WTC11 (cell line): ENCODE results near the gene ITPRID2. TPM values are rescaled to one million over a fixed set of nuclear protein-coding genes. Genes with fewer than 3 reads are reported as not detected.

Experiments used
- ATAC-seq: fragments of 200-7000 bp; cut with Tn5 transposase; 2 replicates; pipeline ENCODE4 v1.10.0; 2021; ENCODE audit warnings: mild to moderate bottlenecking, moderate library complexity
- CTCF ChIA-PET: fragments of 300-600 bp; sonication (Branson Sonifier 250); formaldehyde crosslinking; loops from one replicate; lab custom pipeline; 2021; ENCODE audit warnings: antibody characterized with exemption; lab: Charles Lee
- POLR2A ChIA-PET: fragments of 350-600 bp; sonication (Branson Sonifier 250); formaldehyde crosslinking; loops from one replicate; lab custom pipeline; 2021; ENCODE audit warnings: antibody characterized with exemption; lab: Charles Lee
- DNase-seq: peaks from one replicate; pipeline ENCODE4 v3.0.0; 2021; ENCODE audit warnings: low spot score
- H3K27ac Mint-ChIP-seq: 2 replicates; pipeline ENCODE4 v1.8.0; 2021; ENCODE audit warnings: mixed read lengths
- H3K27me3 Mint-ChIP-seq: 2 replicates; pipeline ENCODE4 v1.8.0; 2021; ENCODE audit warnings: low read depth, mild to moderate bottlenecking, moderate library complexity, mixed read lengths
- H3K36me3 Mint-ChIP-seq: 2 replicates; pipeline ENCODE4 v1.8.0; 2021; ENCODE audit warnings: mixed read lengths
- H3K4me1 Mint-ChIP-seq: 2 replicates; pipeline ENCODE4 v1.8.0; 2022; ENCODE audit warnings: mixed read lengths
- H3K4me3 Mint-ChIP-seq: 2 replicates; pipeline ENCODE4 v1.8.0; 2021; ENCODE audit warnings: mild to moderate bottlenecking, moderate library complexity, mixed read lengths
- H3K9me3 Mint-ChIP-seq: 2 replicates; pipeline ENCODE4 v1.8.0; 2021; ENCODE audit warnings: mixed read lengths
- CREM ChIP-seq: sonication (generic); formaldehyde crosslinking; IDR thresholded peaks from 2 replicates; pipeline ENCODE4 v1.8.1; 2022; ENCODE audit warnings: mild to moderate bottlenecking, missing genetic modification reagents, moderate library complexity
- FOXK1 ChIP-seq: sonication (generic); formaldehyde crosslinking; IDR thresholded peaks from 2 replicates; pipeline ENCODE4 v1.8.0; 2022; ENCODE audit warnings: mild to moderate bottlenecking, moderate library complexity, missing genetic modification reagents
- HMGA2 ChIP-seq: fragments of 250-450 bp; sonication (Bioruptor Pico); IDR thresholded peaks from 2 replicates; pipeline ENCODE4 v1.4.0; 2021; ENCODE audit warnings: mild to moderate bottlenecking, moderate library complexity
- NR3C1 ChIP-seq: sonication (generic); formaldehyde crosslinking; conservative IDR thresholded peaks from 2 replicates; pipeline ENCODE4 v1.8.1; 2023; ENCODE audit warnings: low read depth, mild to moderate bottlenecking, missing genetic modification reagents
- SMAD4 ChIP-seq: sonication (generic); formaldehyde crosslinking; IDR thresholded peaks from 2 replicates; pipeline ENCODE4 v1.8.0; 2022; ENCODE audit warnings: mild to moderate bottlenecking, missing genetic modification reagents
- TEAD4 ChIP-seq: sonication (generic); formaldehyde crosslinking; IDR thresholded peaks from 2 replicates; pipeline ENCODE4 v1.8.0; 2022; ENCODE audit warnings: mild to moderate bottlenecking, missing genetic modification reagents
- ZNF121 ChIP-seq: sonication (generic); formaldehyde crosslinking; IDR thresholded peaks from 2 replicates; pipeline ENCODE4 v1.8.0; 2023; ENCODE audit warnings: missing genetic modification reagents
- ZNF232 ChIP-seq: sonication (generic); formaldehyde crosslinking; IDR thresholded peaks from 2 replicates; pipeline ENCODE4 v1.8.0; 2022; ENCODE audit warnings: mild to moderate bottlenecking, missing genetic modification reagents
- ZNF671 ChIP-seq: fragments of 250-450 bp; sonication (Bioruptor Pico); IDR thresholded peaks from 2 replicates; pipeline ENCODE4 v1.8.0; 2021; ENCODE audit warnings: mild to moderate bottlenecking
- total RNA-seq: library from RNA; stranded (reverse); gene quantifications from 3 replicates; pipeline ENCODE4 v1.2.3, GENCODE V29; 2021
- TF ChIP-seq, protein P1 (sequence below): sonication (generic); formaldehyde crosslinking; IDR thresholded peaks from 2 replicates; pipeline ENCODE4 v1.8.1; 2023; ENCODE audit warnings: mild to moderate bottlenecking, missing genetic modification reagents
- TF ChIP-seq, protein P2 (sequence below): fragments of 250-450 bp; sonication (Bioruptor Pico); conservative IDR thresholded peaks from 2 replicates; pipeline ENCODE4 v1.9.0; 2021; ENCODE audit warnings: mild to moderate bottlenecking
- TF ChIP-seq, protein P3 (sequence below): sonication (generic); formaldehyde crosslinking; IDR thresholded peaks from 2 replicates; pipeline ENCODE4 v1.8.0; 2022; ENCODE audit warnings: missing genetic modification reagents
- TF ChIP-seq, protein P4 (sequence below): sonication (generic); formaldehyde crosslinking; IDR thresholded peaks from 2 replicates; pipeline ENCODE4 v1.8.0; 2023; ENCODE audit warnings: missing genetic modification reagents
- TF ChIP-seq, protein P5 (sequence below): fragments of 250-450 bp; sonication (Bioruptor Pico); IDR thresholded peaks from 2 replicates; pipeline ENCODE4 v1.9.0; 2021; ENCODE audit warnings: mild to moderate bottlenecking
- TF ChIP-seq, protein P6 (sequence below): sonication (generic); formaldehyde crosslinking; IDR thresholded peaks from 2 replicates; pipeline ENCODE4 v1.8.0; 2023; ENCODE audit warnings: missing genetic modification reagents, mild to moderate bottlenecking, borderline replicate concordance
- TF ChIP-seq, protein P7 (sequence below): sonication (generic); formaldehyde crosslinking; IDR thresholded peaks from 2 replicates; pipeline ENCODE4 v1.8.1; 2022; ENCODE audit warnings: mild to moderate bottlenecking, missing genetic modification reagents, moderate library complexity, borderline replicate concordance

ITPRID2 gene
- total RNA-seq, 1 experiment from 2014 or later, result 19.4 TPM

DNA sequence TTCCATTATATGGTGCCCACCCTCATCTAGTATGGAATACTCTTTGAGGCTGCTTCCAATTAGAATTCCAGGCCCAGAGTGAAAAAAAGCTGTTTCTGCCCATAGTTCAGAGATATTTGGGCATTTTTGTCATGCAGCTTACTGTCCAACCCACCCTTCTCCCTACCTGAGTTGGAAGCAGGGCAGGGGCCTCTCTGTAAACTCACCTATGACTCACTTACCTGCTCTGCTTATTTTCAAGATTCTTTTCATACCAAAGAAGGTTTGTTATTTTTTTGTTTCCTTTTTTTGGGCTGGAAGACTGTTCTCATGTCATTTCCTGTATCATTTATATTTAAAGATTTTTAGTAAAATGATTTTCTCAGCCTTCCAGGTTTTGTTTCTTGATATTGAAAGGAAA, 55.7 kb downstream of the ITPRID2 start:
- ChIA-PET CTCF (no interaction called here), POLR2A (no interaction called here)
- no peak for ATAC-seq
- no peak overlapping the region for H3K27ac Mint-ChIP-seq
- H3K36me3 Mint-ChIP-seq, result no peaks in the 10 kb centered on the region
- peaks cover 6% of the 10 kb centered on the region; the same call in 1 of the 2 replicates for H3K4me1 Mint-ChIP-seq
- no peaks in the 10 kb centered on the region for H3K9me3 Mint-ChIP-seq
- TF ChIP-seq CREM (no peak), TEAD4 (no peak), ZNF232 (CRISPR knock-in tag) (no peak), FOXK1 (CRISPR knock-in tag) (no peak), SMAD4 (CRISPR knock-in tag) (no peak), ZNF121 (CRISPR knock-in tag) (no peak), HMGA2 (CRISPR knock-in tag) (no peak), ZNF671 (CRISPR knock-in tag) (no peak), NR3C1 (CRISPR knock-in tag) (no peak)
- TF ChIP-seq, protein P1, sequence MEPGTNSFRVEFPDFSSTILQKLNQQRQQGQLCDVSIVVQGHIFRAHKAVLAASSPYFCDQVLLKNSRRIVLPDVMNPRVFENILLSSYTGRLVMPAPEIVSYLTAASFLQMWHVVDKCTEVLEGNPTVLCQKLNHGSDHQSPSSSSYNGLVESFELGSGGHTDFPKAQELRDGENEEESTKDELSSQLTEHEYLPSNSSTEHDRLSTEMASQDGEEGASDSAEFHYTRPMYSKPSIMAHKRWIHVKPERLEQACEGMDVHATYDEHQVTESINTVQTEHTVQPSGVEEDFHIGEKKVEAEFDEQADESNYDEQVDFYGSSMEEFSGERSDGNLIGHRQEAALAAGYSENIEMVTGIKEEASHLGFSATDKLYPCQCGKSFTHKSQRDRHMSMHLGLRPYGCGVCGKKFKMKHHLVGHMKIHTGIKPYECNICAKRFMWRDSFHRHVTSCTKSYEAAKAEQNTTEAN (CRISPR knock-in tag), result no peak
- TF ChIP-seq, protein P2, sequence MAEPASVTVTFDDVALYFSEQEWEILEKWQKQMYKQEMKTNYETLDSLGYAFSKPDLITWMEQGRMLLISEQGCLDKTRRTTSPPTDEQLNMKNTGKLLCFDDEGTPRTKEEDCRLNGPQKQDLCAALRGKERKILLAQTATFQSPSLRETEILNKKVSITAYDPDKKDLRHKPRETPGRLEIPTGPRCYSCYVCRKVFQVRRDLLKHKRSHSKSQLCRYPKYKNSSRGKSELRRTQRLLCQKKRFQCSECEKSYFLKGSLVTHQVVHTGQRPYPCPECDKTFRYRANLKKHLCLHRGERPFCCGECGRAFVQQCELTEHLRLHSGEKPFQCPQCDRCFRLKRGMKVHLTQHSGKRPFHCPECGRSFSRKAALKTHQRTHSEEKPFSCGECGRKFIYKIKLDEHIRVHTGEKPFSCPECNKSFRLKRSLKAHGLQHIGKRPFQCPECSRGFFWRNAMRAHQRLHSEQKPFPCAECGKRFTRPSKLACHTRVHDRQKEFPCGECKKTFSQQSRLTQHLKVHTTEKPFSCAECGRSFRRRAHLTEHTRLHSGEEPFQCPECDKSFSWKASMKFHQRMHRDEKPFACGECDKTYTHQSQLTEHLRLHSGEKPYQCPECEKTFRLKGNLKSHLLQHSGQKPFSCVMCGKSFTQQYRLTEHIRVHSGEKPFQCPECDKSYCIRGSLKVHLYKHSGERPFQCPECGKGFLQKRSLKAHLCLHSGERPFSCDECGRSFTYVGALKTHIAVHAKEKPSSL (CRISPR knock-in tag), result no peak
- TF ChIP-seq, protein P3, sequence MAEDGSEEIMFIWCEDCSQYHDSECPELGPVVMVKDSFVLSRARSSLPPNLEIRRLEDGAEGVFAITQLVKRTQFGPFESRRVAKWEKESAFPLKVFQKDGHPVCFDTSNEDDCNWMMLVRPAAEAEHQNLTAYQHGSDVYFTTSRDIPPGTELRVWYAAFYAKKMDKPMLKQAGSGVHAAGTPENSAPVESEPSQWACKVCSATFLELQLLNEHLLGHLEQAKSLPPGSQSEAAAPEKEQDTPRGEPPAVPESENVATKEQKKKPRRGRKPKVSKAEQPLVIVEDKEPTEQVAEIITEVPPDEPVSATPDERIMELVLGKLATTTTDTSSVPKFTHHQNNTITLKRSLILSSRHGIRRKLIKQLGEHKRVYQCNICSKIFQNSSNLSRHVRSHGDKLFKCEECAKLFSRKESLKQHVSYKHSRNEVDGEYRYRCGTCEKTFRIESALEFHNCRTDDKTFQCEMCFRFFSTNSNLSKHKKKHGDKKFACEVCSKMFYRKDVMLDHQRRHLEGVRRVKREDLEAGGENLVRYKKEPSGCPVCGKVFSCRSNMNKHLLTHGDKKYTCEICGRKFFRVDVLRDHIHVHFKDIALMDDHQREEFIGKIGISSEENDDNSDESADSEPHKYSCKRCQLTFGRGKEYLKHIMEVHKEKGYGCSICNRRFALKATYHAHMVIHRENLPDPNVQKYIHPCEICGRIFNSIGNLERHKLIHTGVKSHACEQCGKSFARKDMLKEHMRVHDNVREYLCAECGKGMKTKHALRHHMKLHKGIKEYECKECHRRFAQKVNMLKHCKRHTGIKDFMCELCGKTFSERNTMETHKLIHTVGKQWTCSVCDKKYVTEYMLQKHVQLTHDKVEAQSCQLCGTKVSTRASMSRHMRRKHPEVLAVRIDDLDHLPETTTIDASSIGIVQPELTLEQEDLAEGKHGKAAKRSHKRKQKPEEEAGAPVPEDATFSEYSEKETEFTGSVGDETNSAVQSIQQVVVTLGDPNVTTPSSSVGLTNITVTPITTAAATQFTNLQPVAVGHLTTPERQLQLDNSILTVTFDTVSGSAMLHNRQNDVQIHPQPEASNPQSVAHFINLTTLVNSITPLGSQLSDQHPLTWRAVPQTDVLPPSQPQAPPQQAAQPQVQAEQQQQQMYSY (CRISPR knock-in tag), result no peak
- TF ChIP-seq, protein P4, sequence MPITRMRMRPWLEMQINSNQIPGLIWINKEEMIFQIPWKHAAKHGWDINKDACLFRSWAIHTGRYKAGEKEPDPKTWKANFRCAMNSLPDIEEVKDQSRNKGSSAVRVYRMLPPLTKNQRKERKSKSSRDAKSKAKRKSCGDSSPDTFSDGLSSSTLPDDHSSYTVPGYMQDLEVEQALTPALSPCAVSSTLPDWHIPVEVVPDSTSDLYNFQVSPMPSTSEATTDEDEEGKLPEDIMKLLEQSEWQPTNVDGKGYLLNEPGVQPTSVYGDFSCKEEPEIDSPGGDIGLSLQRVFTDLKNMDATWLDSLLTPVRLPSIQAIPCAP (CRISPR knock-in tag), result no peak
- TF ChIP-seq, protein P5, sequence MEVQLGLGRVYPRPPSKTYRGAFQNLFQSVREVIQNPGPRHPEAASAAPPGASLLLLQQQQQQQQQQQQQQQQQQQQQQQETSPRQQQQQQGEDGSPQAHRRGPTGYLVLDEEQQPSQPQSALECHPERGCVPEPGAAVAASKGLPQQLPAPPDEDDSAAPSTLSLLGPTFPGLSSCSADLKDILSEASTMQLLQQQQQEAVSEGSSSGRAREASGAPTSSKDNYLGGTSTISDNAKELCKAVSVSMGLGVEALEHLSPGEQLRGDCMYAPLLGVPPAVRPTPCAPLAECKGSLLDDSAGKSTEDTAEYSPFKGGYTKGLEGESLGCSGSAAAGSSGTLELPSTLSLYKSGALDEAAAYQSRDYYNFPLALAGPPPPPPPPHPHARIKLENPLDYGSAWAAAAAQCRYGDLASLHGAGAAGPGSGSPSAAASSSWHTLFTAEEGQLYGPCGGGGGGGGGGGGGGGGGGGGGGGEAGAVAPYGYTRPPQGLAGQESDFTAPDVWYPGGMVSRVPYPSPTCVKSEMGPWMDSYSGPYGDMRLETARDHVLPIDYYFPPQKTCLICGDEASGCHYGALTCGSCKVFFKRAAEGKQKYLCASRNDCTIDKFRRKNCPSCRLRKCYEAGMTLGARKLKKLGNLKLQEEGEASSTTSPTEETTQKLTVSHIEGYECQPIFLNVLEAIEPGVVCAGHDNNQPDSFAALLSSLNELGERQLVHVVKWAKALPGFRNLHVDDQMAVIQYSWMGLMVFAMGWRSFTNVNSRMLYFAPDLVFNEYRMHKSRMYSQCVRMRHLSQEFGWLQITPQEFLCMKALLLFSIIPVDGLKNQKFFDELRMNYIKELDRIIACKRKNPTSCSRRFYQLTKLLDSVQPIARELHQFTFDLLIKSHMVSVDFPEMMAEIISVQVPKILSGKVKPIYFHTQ (CRISPR knock-in tag), result no peak
- TF ChIP-seq, protein P6, sequence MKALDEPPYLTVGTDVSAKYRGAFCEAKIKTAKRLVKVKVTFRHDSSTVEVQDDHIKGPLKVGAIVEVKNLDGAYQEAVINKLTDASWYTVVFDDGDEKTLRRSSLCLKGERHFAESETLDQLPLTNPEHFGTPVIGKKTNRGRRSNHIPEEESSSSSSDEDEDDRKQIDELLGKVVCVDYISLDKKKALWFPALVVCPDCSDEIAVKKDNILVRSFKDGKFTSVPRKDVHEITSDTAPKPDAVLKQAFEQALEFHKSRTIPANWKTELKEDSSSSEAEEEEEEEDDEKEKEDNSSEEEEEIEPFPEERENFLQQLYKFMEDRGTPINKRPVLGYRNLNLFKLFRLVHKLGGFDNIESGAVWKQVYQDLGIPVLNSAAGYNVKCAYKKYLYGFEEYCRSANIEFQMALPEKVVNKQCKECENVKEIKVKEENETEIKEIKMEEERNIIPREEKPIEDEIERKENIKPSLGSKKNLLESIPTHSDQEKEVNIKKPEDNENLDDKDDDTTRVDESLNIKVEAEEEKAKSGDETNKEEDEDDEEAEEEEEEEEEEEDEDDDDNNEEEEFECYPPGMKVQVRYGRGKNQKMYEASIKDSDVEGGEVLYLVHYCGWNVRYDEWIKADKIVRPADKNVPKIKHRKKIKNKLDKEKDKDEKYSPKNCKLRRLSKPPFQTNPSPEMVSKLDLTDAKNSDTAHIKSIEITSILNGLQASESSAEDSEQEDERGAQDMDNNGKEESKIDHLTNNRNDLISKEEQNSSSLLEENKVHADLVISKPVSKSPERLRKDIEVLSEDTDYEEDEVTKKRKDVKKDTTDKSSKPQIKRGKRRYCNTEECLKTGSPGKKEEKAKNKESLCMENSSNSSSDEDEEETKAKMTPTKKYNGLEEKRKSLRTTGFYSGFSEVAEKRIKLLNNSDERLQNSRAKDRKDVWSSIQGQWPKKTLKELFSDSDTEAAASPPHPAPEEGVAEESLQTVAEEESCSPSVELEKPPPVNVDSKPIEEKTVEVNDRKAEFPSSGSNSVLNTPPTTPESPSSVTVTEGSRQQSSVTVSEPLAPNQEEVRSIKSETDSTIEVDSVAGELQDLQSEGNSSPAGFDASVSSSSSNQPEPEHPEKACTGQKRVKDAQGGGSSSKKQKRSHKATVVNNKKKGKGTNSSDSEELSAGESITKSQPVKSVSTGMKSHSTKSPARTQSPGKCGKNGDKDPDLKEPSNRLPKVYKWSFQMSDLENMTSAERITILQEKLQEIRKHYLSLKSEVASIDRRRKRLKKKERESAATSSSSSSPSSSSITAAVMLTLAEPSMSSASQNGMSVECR, result no peak
- TF ChIP-seq, protein P7, sequence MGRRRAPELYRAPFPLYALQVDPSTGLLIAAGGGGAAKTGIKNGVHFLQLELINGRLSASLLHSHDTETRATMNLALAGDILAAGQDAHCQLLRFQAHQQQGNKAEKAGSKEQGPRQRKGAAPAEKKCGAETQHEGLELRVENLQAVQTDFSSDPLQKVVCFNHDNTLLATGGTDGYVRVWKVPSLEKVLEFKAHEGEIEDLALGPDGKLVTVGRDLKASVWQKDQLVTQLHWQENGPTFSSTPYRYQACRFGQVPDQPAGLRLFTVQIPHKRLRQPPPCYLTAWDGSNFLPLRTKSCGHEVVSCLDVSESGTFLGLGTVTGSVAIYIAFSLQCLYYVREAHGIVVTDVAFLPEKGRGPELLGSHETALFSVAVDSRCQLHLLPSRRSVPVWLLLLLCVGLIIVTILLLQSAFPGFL, result no peak
- TF ChIP-seq, all 79 proteins: peak for 0
- no peak overlapping the region for H3K4me3 Mint-ChIP-seq
- no peak for DNase-seq
- H3K27me3 Mint-ChIP-seq, result no peaks in the 10 kb centered on the region
